Bronchial epithelial cell (primary cell): Measurements from ENCODE around the gene NELFA. TPM values are rescaled to one million over a fixed set of nuclear protein-coding genes. Genes with fewer than 3 reads are reported as not detected.

ENCODE experiments used
- DNase-seq: peaks from one replicate; pipeline ENCODE4 v3.0.0-alpha.2; 2010; ENCODE audit warnings: low read depth
- FAIRE-seq: peaks from 2 replicates; lab custom pipeline; 2011; peaks lifted over from hg19 to GRCh38; lab: Jason Lieb, UNC
- H3K27me3 ChIP-seq: 2 replicates; pipeline ENCODE4 v1.5.1; 2011; ENCODE audit warnings: low read length; ENCODE audit not compliant: control insufficient read depth, insufficient read depth
- H3K36me3 ChIP-seq: 2 replicates; pipeline ENCODE4 v1.5.1; 2011; ENCODE audit warnings: low read length; ENCODE audit not compliant: control insufficient read depth, insufficient read depth
- H3K4me3 ChIP-seq: 2 replicates; pipeline ENCODE4 v1.5.1; 2011; ENCODE audit warnings: mild to moderate bottlenecking, low read depth, low read length, control low read depth
- total RNA-seq: library from RNA; depleted of rRNA; stranded (reverse); fragments of >200 nt; gene quantifications from 2 replicates; pipeline ENCODE4 v1.2.1, GENCODE V29; 2014
- TF ChIP-seq, protein P1 (sequence below): IDR thresholded peaks from 2 replicates; pipeline ENCODE4 v1.5.1; 2011; ENCODE audit warnings: mild to moderate bottlenecking, moderate library complexity, low read length, control low read depth, inconsistent platforms; ENCODE audit not compliant: insufficient read depth, severe bottlenecking

The NELFA gene
- total RNA-seq, 1 donor from 2014 or later, result 14.7 TPM

DNA sequence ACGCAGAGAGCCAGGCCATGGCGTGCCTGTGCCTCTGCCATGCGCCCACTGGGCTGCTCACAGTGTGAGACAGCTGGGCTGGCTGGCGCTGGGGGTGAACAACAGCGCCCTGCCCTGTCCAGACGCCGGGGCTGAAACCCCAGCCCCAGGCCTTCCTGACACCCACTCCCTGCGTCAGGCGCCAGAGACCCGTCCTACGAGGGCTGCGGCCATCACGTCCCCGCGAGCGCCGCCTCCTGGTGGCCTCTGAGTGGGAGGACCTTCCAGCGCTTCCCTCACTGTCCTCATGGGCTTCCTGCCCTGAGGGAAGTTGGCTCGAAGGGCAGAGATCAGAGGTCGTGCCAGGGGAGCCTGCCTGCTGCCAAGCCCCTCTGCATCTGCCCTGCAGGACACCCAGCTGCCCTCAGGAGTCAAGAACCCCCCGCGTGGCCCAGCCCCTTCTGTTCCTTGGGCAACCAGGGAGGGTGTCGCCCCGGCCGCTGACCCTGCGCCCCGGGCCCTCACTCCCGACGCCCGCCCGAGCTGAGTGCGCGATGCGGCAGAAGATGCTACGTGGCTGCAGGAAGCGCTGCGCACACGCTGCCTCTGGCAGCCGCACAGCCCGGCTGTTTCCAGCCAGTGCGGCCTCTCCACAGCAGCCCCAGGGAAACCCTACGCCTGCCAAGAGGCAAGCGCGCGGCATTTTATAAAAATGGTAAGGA, 16.2 kb downstream of the NELFA start:
- Histone ChIP-seq H3K4me3 (no peak overlapping the region), H3K27me3 (no peaks in the 10 kb centered on the region), H3K36me3 (peaks cover 10% of the 10 kb centered on the region)
- FAIRE-seq (no peak), DNase-seq (no peak)
- TF ChIP-seq, protein P1, sequence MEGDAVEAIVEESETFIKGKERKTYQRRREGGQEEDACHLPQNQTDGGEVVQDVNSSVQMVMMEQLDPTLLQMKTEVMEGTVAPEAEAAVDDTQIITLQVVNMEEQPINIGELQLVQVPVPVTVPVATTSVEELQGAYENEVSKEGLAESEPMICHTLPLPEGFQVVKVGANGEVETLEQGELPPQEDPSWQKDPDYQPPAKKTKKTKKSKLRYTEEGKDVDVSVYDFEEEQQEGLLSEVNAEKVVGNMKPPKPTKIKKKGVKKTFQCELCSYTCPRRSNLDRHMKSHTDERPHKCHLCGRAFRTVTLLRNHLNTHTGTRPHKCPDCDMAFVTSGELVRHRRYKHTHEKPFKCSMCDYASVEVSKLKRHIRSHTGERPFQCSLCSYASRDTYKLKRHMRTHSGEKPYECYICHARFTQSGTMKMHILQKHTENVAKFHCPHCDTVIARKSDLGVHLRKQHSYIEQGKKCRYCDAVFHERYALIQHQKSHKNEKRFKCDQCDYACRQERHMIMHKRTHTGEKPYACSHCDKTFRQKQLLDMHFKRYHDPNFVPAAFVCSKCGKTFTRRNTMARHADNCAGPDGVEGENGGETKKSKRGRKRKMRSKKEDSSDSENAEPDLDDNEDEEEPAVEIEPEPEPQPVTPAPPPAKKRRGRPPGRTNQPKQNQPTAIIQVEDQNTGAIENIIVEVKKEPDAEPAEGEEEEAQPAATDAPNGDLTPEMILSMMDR, result no peak

DNA sequence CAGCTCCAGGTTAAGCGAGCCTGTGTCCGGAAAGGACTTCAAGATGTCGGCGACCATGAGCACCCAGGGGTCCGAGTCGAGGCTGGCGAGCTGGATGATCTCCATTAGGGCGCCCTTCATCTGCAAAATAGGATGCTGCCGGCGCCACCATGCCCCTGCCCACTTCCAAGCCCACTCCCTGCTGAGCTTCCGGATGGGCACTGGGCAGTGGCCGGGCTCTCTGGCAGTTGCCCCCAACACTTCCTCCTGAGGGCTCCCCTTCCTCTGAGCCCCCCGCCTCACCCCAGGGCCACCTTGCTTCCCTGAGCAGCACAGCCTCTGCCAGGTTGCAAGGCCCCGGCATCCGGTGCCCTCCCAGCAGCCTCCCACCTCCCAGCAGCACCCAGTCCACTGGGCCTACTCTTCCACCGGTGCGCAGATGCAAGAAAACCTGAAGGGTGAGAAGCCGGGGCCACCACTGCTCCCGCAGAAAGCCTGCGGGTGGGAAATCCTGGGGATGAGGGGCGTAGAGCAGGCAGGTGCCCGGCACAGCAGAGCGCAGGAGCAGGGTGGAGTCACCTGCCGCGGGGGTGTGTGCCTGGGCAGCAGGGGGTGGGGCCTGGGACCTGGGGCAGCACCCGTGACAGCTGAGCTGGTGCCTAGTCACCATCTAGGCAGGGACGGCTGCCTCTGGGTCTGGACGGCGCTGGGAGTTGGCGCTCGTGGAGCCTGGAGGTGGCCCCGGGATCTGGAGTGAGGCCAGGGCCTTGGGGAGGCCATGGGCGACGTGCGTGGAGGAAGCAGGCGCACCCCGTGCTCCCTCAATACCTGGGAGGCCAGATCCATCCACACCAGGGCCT, 17.0 kb downstream of the NELFA start:
- no peak for DNase-seq
- TF ChIP-seq, protein P1, result no peak
- no peaks in the 10 kb centered on the region for H3K27me3 ChIP-seq
- FAIRE-seq, result no peak
- no peak overlapping the region for H3K4me3 ChIP-seq
- H3K36me3 ChIP-seq, result peaks cover 13% of the 10 kb centered on the region

DNA sequence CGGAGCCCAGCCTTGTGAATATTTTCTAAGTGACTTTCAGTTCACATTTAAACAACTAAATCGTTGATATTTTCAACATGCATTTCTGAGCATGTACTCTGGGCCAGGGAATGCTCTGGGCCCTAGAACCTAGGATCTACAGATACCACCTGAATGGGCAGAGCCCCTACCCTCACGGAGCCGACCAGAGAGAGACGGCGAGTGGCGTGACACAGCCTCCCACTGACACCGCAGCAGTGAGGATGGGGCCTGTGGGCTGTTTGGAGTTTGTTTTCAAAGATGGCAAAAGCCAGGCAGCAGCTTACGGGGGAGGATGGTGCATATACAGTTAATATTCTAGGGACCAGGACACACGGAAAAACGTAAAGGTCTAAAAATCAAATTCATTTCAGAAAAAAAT, 17.7 kb downstream of the NELFA start:
- H3K36me3 ChIP-seq, result peaks cover 14% of the 10 kb centered on the region
- FAIRE-seq, result no peak

DNA sequence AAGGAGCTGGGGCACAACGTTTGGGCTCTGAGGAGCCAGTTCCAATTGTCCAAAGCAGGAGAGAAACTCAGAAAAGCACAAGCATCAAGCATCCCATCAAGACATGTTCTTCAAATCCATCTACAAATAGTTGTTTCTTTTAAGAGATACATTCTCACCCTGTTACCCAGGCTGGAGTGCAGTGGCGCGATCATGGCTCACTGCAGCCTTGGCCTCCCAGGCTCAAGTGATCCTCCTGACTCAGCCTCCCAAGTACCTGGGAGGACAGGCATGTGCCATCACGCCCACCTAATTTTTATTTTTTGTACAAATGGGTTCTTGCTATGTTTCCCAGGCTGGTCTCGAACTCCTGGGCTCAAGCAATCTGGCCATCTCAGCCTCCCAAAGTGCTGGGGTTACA, 18.1 kb downstream of the NELFA start:
- Histone ChIP-seq H3K27me3 (no peaks in the 10 kb centered on the region), H3K4me3 (no peak overlapping the region), H3K36me3 (peaks cover 18% of the 10 kb centered on the region)
- DNase-seq, result no peak
- TF ChIP-seq, protein P1, result no peak
- FAIRE-seq, result no peak

More for the DNA sequence above, 17.7 kb downstream of the NELFA start:
- no peak overlapping the region for H3K4me3 ChIP-seq
- H3K27me3 ChIP-seq, result no peaks in the 10 kb centered on the region
- TF ChIP-seq, protein P1, result no peak
- DNase-seq, result no peak

DNA sequence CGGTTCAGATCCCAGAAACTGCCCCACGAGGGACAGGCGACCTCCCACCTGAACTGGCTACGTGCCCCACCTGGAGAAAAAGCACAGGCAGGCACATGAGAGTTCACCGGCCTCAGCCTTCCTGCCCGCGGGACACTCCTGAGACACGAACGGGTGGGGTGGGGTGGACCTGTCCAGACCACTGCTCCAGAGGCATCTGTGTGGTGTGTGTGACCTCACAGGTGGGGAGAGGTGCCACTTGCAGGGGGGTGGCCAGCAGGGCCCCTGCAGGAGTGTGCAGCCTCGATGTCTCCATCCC, 18.5 kb downstream of the NELFA start:
- H3K4me3 ChIP-seq, result no peak overlapping the region
- H3K27me3 ChIP-seq, result no peaks in the 10 kb centered on the region
- DNase-seq, result no peak
- FAIRE-seq, result peak; percentile 66
- TF ChIP-seq, protein P1, result no peak
- peaks cover 19% of the 10 kb centered on the region for H3K36me3 ChIP-seq
